Mesothelial cell of epicardium (in vitro differentiated cells): ENCODE data around the gene NOX3. TPM values are rescaled to one million over a fixed set of nuclear protein-coding genes. Genes with fewer than 3 reads are reported as not detected.

ENCODE experiments used
- DNase-seq, 2 experiments: peaks; one replicate each; pipeline ENCODE4 v3.0.0; 2021; ENCODE audit warnings: low spot score in 2 of 2; ENCODE audit not compliant: unreplicated experiment in 2 of 2
- H3K27ac Mint-ChIP-seq: 2 replicates; pipeline ENCODE4 v1.8.0; 2021; ENCODE audit warnings: mixed read lengths
- H3K27me3 Mint-ChIP-seq: 2 replicates; pipeline ENCODE4 v1.8.0; 2021; ENCODE audit warnings: low read depth, mixed read lengths
- H3K36me3 Mint-ChIP-seq: 2 replicates; pipeline ENCODE4 v1.8.0; 2021; ENCODE audit warnings: mixed read lengths
- H3K4me1 Mint-ChIP-seq: 2 replicates; pipeline ENCODE4 v1.8.0; 2021; ENCODE audit warnings: mixed read lengths
- H3K4me3 Mint-ChIP-seq: 2 replicates; pipeline ENCODE4 v1.8.0; 2021; ENCODE audit warnings: mild to moderate bottlenecking, moderate library complexity, mixed read lengths
- H3K9me3 Mint-ChIP-seq: 2 replicates; pipeline ENCODE4 v1.8.0; 2021; ENCODE audit warnings: mixed read lengths
- total RNA-seq: library from RNA; stranded (reverse); gene quantifications from 3 replicates; pipeline ENCODE4 v1.2.1, GENCODE V29; 2021
- TF ChIP-seq, protein P1 (sequence below): fragments of 200-600 bp; sonication (generic); IDR thresholded peaks from one replicate; pipeline ENCODE4 v1.5.0; 2021; ENCODE audit warnings: antibody characterized with exemption; ENCODE audit not compliant: unreplicated experiment

Gene NOX3
- total RNA-seq, 1 donor from 2014 or later, result not detected

- H3K36me3 Mint-ChIP-seq, result no peaks in the 10 kb centered on the region
- H3K4me3 Mint-ChIP-seq, result no peak overlapping the region
- TF ChIP-seq, protein P1, sequence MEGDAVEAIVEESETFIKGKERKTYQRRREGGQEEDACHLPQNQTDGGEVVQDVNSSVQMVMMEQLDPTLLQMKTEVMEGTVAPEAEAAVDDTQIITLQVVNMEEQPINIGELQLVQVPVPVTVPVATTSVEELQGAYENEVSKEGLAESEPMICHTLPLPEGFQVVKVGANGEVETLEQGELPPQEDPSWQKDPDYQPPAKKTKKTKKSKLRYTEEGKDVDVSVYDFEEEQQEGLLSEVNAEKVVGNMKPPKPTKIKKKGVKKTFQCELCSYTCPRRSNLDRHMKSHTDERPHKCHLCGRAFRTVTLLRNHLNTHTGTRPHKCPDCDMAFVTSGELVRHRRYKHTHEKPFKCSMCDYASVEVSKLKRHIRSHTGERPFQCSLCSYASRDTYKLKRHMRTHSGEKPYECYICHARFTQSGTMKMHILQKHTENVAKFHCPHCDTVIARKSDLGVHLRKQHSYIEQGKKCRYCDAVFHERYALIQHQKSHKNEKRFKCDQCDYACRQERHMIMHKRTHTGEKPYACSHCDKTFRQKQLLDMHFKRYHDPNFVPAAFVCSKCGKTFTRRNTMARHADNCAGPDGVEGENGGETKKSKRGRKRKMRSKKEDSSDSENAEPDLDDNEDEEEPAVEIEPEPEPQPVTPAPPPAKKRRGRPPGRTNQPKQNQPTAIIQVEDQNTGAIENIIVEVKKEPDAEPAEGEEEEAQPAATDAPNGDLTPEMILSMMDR, result no peak
- H3K27me3 Mint-ChIP-seq, result no peaks in the 10 kb centered on the region
- H3K27ac Mint-ChIP-seq, result no peak overlapping the region
- H3K9me3 Mint-ChIP-seq, result no peaks in the 10 kb centered on the region
- no peak for DNase-seq
- no peaks in the 10 kb centered on the region for H3K4me1 Mint-ChIP-seq
Observed at GRCh38 chr6:155411154-155412052, 44.2 kb downstream of the NOX3 start.

DNA sequence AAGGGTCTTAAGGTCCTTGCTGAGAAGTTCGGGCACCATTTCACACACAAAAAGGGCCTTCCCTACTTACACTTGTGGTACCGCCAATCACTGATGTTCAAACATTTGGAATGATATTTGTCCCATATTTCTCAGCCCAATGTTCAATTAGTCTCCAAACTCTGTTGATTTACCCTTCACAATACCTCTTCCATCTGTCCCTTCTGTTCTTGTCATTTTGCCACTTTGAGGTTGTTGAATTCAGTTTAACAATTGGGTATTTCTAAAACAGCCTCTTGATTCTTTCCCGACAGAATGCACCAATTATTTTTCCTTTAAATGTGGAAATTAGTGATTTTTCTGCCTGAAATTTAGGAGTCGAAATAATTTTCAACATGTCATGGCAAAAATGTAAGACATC, 46.2 kb downstream of the NOX3 start:
- H3K4me3 Mint-ChIP-seq, result no peak overlapping the region
- peaks cover 10% of the 10 kb centered on the region for H3K27me3 Mint-ChIP-seq
- no peak for DNase-seq
- no peaks in the 10 kb centered on the region for H3K36me3 Mint-ChIP-seq
- H3K4me1 Mint-ChIP-seq, result no peaks in the 10 kb centered on the region
- H3K9me3 Mint-ChIP-seq, result no peaks in the 10 kb centered on the region
- TF ChIP-seq, protein P1, result no peak
- H3K27ac Mint-ChIP-seq, result no peak overlapping the region

GRCh38 chr6:155408981-155409380, 46.7 kb downstream of the NOX3 start:
- Mint-ChIP-seq H3K4me3 (no peak overlapping the region), H3K27me3 (peaks cover 10% of the 10 kb centered on the region), H3K9me3 (no peaks in the 10 kb centered on the region), H3K36me3 (no peaks in the 10 kb centered on the region), H3K27ac (no peak overlapping the region), H3K4me1 (no peaks in the 10 kb centered on the region)
- DNase-seq, result no peak
- TF ChIP-seq, protein P1, result no peak

- TF ChIP-seq, protein P1, result no peak
- H3K4me1 Mint-ChIP-seq, result no peaks in the 10 kb centered on the region
- H3K27ac Mint-ChIP-seq, result no peak overlapping the region
- H3K9me3 Mint-ChIP-seq, result no peaks in the 10 kb centered on the region
- DNase-seq, result no peak
- peaks cover 10% of the 10 kb centered on the region for H3K27me3 Mint-ChIP-seq
- H3K36me3 Mint-ChIP-seq, result no peaks in the 10 kb centered on the region
- no peak overlapping the region for H3K4me3 Mint-ChIP-seq
Observed at GRCh38 chr6:155408231-155408630, 47.4 kb downstream of the NOX3 start.

GRCh38 chr6:155406801-155407200, 48.8 kb downstream of the NOX3 start:
- Mint-ChIP-seq H3K27ac (no peak overlapping the region), H3K9me3 (no peaks in the 10 kb centered on the region), H3K4me3 (no peak overlapping the region), H3K36me3 (no peaks in the 10 kb centered on the region), H3K4me1 (no peaks in the 10 kb centered on the region), H3K27me3 (peaks cover 10% of the 10 kb centered on the region)
- no peak for DNase-seq
- TF ChIP-seq, protein P1, result peak; percentile 43
